ENCODE measurements around the gene MIA2.
A peak's percentile ranks its signal among the peaks of the same experiment; 100 is the strongest.

The MIA2 gene

DNA sequence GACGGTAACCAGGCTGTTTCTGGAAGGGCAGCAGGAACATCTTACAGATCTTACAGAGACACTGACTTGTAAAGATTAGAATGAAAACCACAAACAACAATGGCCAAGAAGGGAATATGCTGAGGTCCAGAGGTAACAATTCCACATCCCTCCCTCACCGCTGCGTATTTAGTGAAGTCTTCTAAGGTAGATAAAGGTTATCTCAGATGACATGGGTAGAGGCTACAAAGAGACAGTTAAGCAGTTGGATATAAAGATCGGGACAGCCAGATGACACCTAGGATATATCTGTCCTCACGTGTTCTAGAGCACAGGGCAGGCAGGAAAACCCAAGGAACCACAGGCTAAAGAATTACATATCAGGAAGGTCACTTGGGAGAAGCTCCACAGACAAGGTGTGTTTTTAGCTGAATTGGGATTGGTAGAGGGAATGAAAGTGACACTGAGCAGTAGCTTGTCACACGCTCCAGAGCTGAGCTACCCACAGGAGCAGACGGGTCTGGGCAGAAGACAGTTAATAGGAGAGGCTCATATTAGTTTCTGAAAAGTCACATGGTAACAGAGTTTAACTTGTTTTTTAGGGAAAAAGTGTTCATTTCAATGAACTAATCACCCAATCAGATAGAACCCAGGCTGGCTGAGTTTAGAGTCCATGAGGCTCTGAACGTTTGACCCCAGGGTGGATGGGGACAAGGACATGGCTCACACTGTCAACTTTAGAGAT lies 83.3 kb downstream of the MIA2 start:
- DNase-seq (ENCODE audit: low read depth), result no peak
- H3K4me3 ChIP-seq (ENCODE audit: control insufficient read depth, low read depth, low read length), result no peak overlapping the region
- TF ChIP-seq, protein P1, sequence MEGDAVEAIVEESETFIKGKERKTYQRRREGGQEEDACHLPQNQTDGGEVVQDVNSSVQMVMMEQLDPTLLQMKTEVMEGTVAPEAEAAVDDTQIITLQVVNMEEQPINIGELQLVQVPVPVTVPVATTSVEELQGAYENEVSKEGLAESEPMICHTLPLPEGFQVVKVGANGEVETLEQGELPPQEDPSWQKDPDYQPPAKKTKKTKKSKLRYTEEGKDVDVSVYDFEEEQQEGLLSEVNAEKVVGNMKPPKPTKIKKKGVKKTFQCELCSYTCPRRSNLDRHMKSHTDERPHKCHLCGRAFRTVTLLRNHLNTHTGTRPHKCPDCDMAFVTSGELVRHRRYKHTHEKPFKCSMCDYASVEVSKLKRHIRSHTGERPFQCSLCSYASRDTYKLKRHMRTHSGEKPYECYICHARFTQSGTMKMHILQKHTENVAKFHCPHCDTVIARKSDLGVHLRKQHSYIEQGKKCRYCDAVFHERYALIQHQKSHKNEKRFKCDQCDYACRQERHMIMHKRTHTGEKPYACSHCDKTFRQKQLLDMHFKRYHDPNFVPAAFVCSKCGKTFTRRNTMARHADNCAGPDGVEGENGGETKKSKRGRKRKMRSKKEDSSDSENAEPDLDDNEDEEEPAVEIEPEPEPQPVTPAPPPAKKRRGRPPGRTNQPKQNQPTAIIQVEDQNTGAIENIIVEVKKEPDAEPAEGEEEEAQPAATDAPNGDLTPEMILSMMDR (conservative IDR thresholded peaks at IDR 0.05; ENCODE audit: control insufficient read depth, insufficient read depth, low read depth, low read length), result no peak

DNA sequence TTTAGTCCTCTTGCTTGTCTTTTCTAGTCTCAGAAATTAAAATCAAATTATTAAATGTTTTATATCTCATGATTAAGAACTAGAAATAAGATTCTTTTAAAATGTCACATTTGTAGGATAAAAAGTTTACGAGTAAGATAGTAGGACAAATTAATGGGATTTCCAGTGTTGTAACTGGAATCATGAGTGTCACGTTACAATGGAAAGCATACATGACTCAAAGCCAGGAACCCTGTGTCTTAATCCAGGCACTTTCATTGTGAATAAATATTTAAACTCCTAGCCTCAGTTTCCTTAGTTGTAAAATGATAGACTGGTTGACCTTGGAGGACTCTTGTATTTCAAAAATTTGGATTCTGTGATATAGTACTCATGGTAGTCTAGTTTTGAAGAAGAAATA lies 84.9 kb downstream of the MIA2 start:
- no peak overlapping the region for H3K4me3 ChIP-seq (ENCODE audit: control insufficient read depth, low read depth, low read length)
- DNase-seq (ENCODE audit: low read depth), result peak; percentile 23
- TF ChIP-seq, protein P1 (conservative IDR thresholded peaks at IDR 0.05; ENCODE audit: control insufficient read depth, insufficient read depth, low read depth, low read length), result no peak

DNA sequence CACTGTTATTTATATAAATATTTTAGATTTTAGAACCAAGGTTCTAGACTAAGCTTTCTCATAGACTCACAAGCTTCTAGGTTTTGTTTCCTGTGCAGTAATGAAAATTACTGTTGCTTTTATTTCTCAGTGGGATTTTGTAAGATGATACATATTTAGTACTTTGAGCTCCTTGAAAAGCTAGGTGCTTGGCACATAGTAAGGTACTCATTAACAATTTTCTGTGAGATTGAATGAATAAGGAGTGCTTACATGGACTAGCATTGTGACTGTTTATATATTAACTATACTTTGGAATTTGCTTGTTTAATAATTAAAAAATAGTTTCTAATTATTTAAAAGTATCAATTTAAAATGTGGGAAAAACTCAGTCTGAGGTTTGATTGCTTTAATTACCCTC lies 85.7 kb downstream of the MIA2 start:
- no peak for DNase-seq (ENCODE audit: low read depth)
- H3K4me3 ChIP-seq (ENCODE audit: control insufficient read depth, low read depth, low read length), result no peak overlapping the region
- TF ChIP-seq, protein P1 (conservative IDR thresholded peaks at IDR 0.05; ENCODE audit: control insufficient read depth, insufficient read depth, low read depth, low read length), result no peak

DNA sequence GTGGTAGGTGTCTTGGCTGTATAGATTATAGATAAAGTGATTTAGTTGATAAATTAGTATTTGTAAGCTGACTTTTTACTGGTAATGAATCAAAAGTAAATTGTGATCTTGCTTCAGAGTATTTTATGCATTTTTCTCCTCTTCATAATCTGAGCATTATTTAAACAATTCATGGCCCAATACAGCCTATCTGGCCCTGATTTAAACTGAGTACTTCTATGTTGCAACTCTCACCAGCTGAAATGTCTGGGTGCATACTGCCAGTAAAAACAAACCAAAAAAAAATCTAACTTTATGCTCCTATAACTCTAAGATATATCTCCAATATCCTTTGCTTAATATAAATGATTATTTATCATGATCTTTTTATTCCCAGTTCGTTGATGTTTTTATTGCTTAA lies 86.6 kb downstream of the MIA2 start:
- no peak for DNase-seq (ENCODE audit: low read depth)
- H3K4me3 ChIP-seq (ENCODE audit: control insufficient read depth, low read depth, low read length), result no peak overlapping the region
- TF ChIP-seq, protein P1 (conservative IDR thresholded peaks at IDR 0.05; ENCODE audit: control insufficient read depth, insufficient read depth, low read depth, low read length), result no peak

DNA sequence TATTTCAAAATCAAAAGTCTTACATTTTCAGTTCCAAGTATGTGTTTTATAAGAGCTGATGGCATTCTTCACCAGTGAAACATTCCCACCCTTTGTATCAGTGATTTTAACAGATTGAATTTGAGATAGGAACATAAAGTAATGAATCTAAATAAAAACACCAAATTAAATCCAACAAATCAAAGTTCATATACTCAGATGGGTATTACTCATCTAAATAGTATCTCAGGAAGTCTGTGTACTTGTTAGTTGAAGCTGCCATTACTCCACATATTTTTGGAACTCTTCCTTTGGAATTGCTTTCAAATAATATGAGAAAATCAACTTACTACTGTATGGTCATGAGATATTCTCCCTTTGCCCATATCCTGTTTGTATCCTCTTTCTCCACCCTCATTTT lies 89.1 kb downstream of the MIA2 start:
- DNase-seq (ENCODE audit: low read depth), result peak; percentile 21
- H3K4me3 ChIP-seq (ENCODE audit: control insufficient read depth, low read depth, low read length), result no peak overlapping the region
- TF ChIP-seq, protein P1 (conservative IDR thresholded peaks at IDR 0.05; ENCODE audit: control insufficient read depth, insufficient read depth, low read depth, low read length), result no peak

DNA sequence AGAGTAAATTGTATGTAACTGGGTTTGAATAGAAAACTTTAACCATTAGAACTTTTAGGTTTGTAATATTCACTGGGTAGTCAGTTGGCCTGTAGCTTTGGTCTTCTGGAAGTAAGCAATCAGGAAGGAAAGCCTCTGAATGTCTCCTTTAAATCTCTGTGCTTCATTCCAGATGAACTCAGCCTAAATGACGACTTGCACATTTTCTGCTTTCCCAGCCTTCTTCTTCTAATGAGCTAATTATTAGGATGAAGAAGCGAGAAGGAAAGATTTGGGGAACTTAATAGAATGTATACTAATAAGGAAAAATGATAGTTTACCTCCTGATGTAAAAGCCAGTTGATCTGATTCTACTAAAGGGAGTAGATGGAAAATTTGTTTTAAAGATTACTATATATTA lies 90.4 kb downstream of the MIA2 start:
- TF ChIP-seq, protein P1 (conservative IDR thresholded peaks at IDR 0.05; ENCODE audit: control insufficient read depth, insufficient read depth, low read depth, low read length), result no peak

More for the DNA sequence above, 90.4 kb downstream of the MIA2 start:
- no peak overlapping the region for H3K4me3 ChIP-seq (ENCODE audit: control insufficient read depth, low read depth, low read length)
- DNase-seq (ENCODE audit: low read depth), result no peak

Measured in fibroblast of mammary gland (primary cell).